NB4 (cell line): Measurements from ENCODE around the gene EHMT1.

Experiments
- CTCF ChIP-seq: IDR thresholded peaks from one replicate; pipeline ENCODE4 v1.5.1; 2012; ENCODE audit warnings: low read depth, low read length
- MAX ChIP-seq: IDR thresholded peaks from 2 replicates; pipeline ENCODE4 v1.6.1; 2011; ENCODE audit warnings: low read depth, low read length
- MYC ChIP-seq: IDR thresholded peaks from 2 replicates; pipeline ENCODE4 v1.6.1; 2011; ENCODE audit warnings: low read depth, low read length
- POLR2A ChIP-seq: IDR thresholded peaks from 2 replicates; pipeline ENCODE4 v1.6.1; 2011; ENCODE audit warnings: mild to moderate bottlenecking; ENCODE audit not compliant: insufficient read length; ENCODE audit errors: extremely low read depth

- TF ChIP-seq CTCF = no peak
- TF ChIP-seq POLR2A = no peak
- TF ChIP-seq MAX = no peak
- no peak for TF ChIP-seq MYC
These were observed 218.8 kb downstream of the EHMT1 start for GRCh38 chr9:137837345-137838278.
